Stimulated activated memory B cell treated with anti-CD40 and anti-IgM and Interleukin-4, amounts not matched to agents 10 μg/mL and 1 μg/mL and 100 μg/mL, for 72 hours (primary cell): ENCODE measurements around the gene LMNA.
A peak's percentile ranks its signal among the peaks of the same experiment; 100 is the strongest.
"Not testable (repeated sequence)": the region's sequence is repeated elsewhere in the genome, so short reads cannot be mapped to it uniquely, and the experiment has no call there.

Source experiments
- ATAC-seq: fragments of 150-1000 bp; cut with Tn5 transposase; 2 replicates; pipeline ENCODE4 v1.10.0; 2021
- H3K27ac Mint-ChIP-seq: one replicate; pipeline ENCODE4 v1.8.0; 2022; ENCODE audit warnings: mild to moderate bottlenecking, mixed read lengths
- H3K27me3 Mint-ChIP-seq: one replicate; pipeline ENCODE4 v1.8.0; 2022; ENCODE audit warnings: mixed read lengths
- H3K36me3 Mint-ChIP-seq: one replicate; pipeline ENCODE4 v1.8.0; 2022; ENCODE audit warnings: mixed read lengths
- H3K4me1 Mint-ChIP-seq: one replicate; pipeline ENCODE4 v1.8.0; 2022; ENCODE audit warnings: mixed read lengths
- H3K4me3 Mint-ChIP-seq: one replicate; pipeline ENCODE4 v1.8.0; 2022; ENCODE audit warnings: mild to moderate bottlenecking, moderate library complexity, mixed read lengths
- H3K9me3 Mint-ChIP-seq: one replicate; pipeline ENCODE4 v1.8.0; 2022; ENCODE audit warnings: mixed read lengths

The LMNA gene

GRCh38 chr1:156121005-156121404 is 6.5 kb downstream of the LMNA start:
- Mint-ChIP-seq H3K4me1 (peaks cover 73% of the 10 kb centered on the region), H3K36me3 (peaks cover 34% of the 10 kb centered on the region)
- H3K9me3 Mint-ChIP-seq, H3K4me3 Mint-ChIP-seq, ATAC-seq, H3K27ac Mint-ChIP-seq, H3K27me3 Mint-ChIP-seq: not testable (repeated sequence)

- H3K4me3 Mint-ChIP-seq: no peak overlapping the region
- H3K9me3 Mint-ChIP-seq: no peaks in the 10 kb centered on the region
- peaks cover 73% of the 10 kb centered on the region for H3K4me1 Mint-ChIP-seq
- no peak overlapping the region for H3K27ac Mint-ChIP-seq
- no peak for ATAC-seq
- peaks cover 4% of the 10 kb centered on the region for H3K27me3 Mint-ChIP-seq
- H3K36me3 Mint-ChIP-seq: peaks cover 31% of the 10 kb centered on the region
These were observed 6.9 kb downstream of the LMNA start for GRCh38 chr1:156121457-156121856.

- Mint-ChIP-seq H3K4me1 (peaks cover 76% of the 10 kb centered on the region), H3K27me3 (no peaks in the 10 kb centered on the region), H3K36me3 (peaks cover 29% of the 10 kb centered on the region), H3K27ac (peak overlapping the region; percentile 63), H3K4me3 (no peak overlapping the region), H3K9me3 (no peaks in the 10 kb centered on the region)
- no peak for ATAC-seq
These were observed 7.6 kb downstream of the LMNA start for GRCh38 chr1:156122086-156122485.

GRCh38 chr1:156122519-156123355 is 8.2 kb downstream of the LMNA start:
- Mint-ChIP-seq H3K27ac (peak overlapping the region; percentile 63), H3K27me3 (no peaks in the 10 kb centered on the region), H3K4me1 (peaks cover 83% of the 10 kb centered on the region), H3K4me3 (no peak overlapping the region), H3K9me3 (no peaks in the 10 kb centered on the region), H3K36me3 (peaks cover 28% of the 10 kb centered on the region)
- ATAC-seq: no peak

- H3K27ac Mint-ChIP-seq: peak overlapping the region; percentile 94
- no peaks in the 10 kb centered on the region for H3K27me3 Mint-ChIP-seq
- ATAC-seq: no peak
- H3K4me3 Mint-ChIP-seq: no peak overlapping the region
- H3K9me3 Mint-ChIP-seq: no peaks in the 10 kb centered on the region
- peaks cover 19% of the 10 kb centered on the region for H3K36me3 Mint-ChIP-seq
- H3K4me1 Mint-ChIP-seq: peaks cover 82% of the 10 kb centered on the region
These were observed 9.1 kb downstream of the LMNA start for GRCh38 chr1:156123356-156124196.

- H3K9me3 Mint-ChIP-seq: no peaks in the 10 kb centered on the region
- H3K27me3 Mint-ChIP-seq: no peaks in the 10 kb centered on the region
- peaks cover 82% of the 10 kb centered on the region for H3K4me1 Mint-ChIP-seq
- peaks cover 16% of the 10 kb centered on the region for H3K36me3 Mint-ChIP-seq
- H3K4me3 Mint-ChIP-seq: no peak overlapping the region
- H3K27ac Mint-ChIP-seq: peak overlapping the region; percentile 94
- no peak for ATAC-seq
These were observed 10.3 kb downstream of the LMNA start for GRCh38 chr1:156124557-156125483.

GRCh38 chr1:156125544-156125943 is 11.0 kb downstream of the LMNA start:
- Mint-ChIP-seq H3K4me1 (peaks cover 82% of the 10 kb centered on the region), H3K27ac (peak overlapping the region; percentile 94), H3K36me3 (peaks cover 16% of the 10 kb centered on the region)
- not testable (repeated sequence) for H3K27me3 Mint-ChIP-seq, ATAC-seq, H3K4me3 Mint-ChIP-seq, H3K9me3 Mint-ChIP-seq

- Mint-ChIP-seq H3K4me1 (peaks cover 81% of the 10 kb centered on the region), H3K4me3 (peak overlapping the region; percentile 42), H3K27ac (peak overlapping the region; percentile 94), H3K27me3 (no peaks in the 10 kb centered on the region), H3K36me3 (peaks cover 17% of the 10 kb centered on the region), H3K9me3 (no peaks in the 10 kb centered on the region)
- ATAC-seq: peak; percentile 61
These were observed 11.6 kb downstream of the LMNA start for GRCh38 chr1:156126043-156126629.

- Mint-ChIP-seq H3K4me3 (peak overlapping the region; percentile 42), H3K27ac (peak overlapping the region; percentile 94), H3K4me1 (peaks cover 81% of the 10 kb centered on the region), H3K36me3 (peaks cover 17% of the 10 kb centered on the region), H3K9me3 (no peaks in the 10 kb centered on the region), H3K27me3 (no peaks in the 10 kb centered on the region)
- peak; percentile 95 for ATAC-seq
These were observed 12.4 kb downstream of the LMNA start for GRCh38 chr1:156126630-156127534.

GRCh38 chr1:156128308-156128653 is 13.8 kb downstream of the LMNA start:
- Mint-ChIP-seq H3K27me3 (no peaks in the 10 kb centered on the region), H3K36me3 (peaks cover 11% of the 10 kb centered on the region), H3K4me3 (no peak overlapping the region), H3K27ac (peak overlapping the region; percentile 94), H3K9me3 (no peaks in the 10 kb centered on the region), H3K4me1 (peaks cover 70% of the 10 kb centered on the region)
- no peak for ATAC-seq

GRCh38 chr1:156128654-156129597 is 14.4 kb downstream of the LMNA start:
- peak overlapping the region; percentile 94 for H3K27ac Mint-ChIP-seq
- no peaks in the 10 kb centered on the region for H3K27me3 Mint-ChIP-seq
- H3K9me3 Mint-ChIP-seq: no peaks in the 10 kb centered on the region
- no peak overlapping the region for H3K4me3 Mint-ChIP-seq
- peaks cover 16% of the 10 kb centered on the region for H3K36me3 Mint-ChIP-seq
- peaks cover 63% of the 10 kb centered on the region for H3K4me1 Mint-ChIP-seq
- ATAC-seq: no peak

GRCh38 chr1:156129687-156130577 is 15.4 kb downstream of the LMNA start:
- Mint-ChIP-seq H3K4me3 (no peak overlapping the region), H3K9me3 (no peaks in the 10 kb centered on the region), H3K27ac (peak overlapping the region; percentile 94), H3K36me3 (peaks cover 26% of the 10 kb centered on the region), H3K27me3 (no peaks in the 10 kb centered on the region), H3K4me1 (peaks cover 53% of the 10 kb centered on the region)
- ATAC-seq: peak; percentile 31
